GM21515 (cell line): ENCODE measurements around the gene ZDHHC11.

Experiments used
- ATAC-seq: cut with Tn5 transposase; IDR thresholded peaks from one replicate; pipeline ENCODE4 v1.9.1; 2021; ENCODE audit not compliant: unreplicated experiment

The ZDHHC11 gene, protein sequence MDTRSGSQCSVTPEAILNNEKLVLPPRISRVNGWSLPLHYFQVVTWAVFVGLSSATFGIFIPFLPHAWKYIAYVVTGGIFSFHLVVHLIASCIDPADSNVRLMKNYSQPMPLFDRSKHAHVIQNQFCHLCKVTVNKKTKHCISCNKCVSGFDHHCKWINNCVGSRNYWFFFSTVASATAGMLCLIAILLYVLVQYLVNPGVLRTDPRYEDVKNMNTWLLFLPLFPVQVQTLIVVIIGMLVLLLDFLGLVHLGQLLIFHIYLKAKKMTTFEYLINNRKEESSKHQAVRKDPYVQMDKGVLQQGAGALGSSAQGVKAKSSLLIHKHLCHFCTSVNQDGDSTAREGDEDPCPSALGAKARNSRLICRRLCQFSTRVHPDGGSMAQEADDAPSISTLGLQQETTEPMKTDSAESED

DNA sequence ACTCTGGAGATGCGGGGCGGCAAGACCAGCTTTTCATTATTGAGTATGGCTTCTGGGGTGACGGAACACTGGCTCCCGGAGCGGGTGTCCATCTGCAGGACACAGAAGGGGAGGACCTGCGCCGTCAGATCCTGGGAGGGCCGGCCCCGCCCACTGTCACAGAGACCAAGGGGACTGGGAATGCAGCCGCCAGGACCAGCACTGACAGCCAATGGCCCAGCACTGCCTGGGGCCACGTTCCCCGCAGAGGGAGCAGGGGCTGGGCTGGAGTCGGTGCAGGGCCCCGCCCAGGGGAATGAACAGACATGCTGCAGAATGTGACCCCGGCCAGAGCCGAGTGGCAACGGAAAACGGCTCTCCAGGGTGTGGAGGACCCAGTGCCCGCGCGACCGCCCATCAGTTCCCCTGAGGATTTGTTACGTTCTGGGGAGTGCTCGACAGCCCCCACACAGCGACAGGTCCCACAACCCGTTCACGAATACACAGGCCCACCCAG, at the start of gene ZDHHC11:
TSS of gene ZDHHC11 (minus strand) at position 476 of the 496 bp plus-strand sequence. CDS start at position 92, 384 bp downstream.
- ATAC-seq, result no peak

DNA sequence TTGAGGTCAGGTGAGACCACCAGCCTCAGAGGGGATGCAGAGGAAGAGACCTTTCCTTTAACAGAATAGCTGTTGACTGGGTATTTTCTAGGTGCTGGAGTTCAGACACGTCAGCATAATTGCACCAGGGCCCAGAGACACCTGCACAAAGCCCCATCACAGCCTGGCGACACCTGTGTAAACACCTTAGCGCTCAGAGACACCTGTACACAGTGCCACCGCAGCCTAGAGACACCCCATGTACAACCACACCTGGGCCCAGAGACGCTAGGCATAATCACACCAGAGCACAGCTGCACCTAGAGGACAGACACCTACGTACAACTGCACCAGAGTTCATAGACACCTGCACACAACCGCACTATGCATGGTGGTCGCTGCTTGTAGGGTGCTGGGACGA, 42.9 kb upstream of the ZDHHC11 start:
- no peak for ATAC-seq

DNA sequence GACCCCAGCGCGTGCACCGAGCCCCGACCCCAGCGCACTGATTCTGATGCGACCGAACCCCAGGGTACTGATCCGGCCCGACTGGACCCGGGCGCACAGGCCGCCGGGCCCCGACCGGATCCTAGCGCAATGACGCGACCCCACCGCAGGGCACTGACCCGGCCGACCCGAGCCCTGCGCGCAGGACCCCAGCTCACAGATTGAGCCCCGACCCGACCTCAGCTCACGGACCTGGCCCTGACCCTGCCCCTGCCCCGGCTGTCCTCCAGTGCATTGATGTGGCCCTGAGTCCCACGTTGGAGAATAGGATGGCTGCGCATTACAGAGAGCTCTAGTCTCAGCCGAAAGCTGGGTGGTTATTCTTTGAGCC, 42.3 kb upstream of the ZDHHC11 start:
- peak; percentile 16 for ATAC-seq

DNA sequence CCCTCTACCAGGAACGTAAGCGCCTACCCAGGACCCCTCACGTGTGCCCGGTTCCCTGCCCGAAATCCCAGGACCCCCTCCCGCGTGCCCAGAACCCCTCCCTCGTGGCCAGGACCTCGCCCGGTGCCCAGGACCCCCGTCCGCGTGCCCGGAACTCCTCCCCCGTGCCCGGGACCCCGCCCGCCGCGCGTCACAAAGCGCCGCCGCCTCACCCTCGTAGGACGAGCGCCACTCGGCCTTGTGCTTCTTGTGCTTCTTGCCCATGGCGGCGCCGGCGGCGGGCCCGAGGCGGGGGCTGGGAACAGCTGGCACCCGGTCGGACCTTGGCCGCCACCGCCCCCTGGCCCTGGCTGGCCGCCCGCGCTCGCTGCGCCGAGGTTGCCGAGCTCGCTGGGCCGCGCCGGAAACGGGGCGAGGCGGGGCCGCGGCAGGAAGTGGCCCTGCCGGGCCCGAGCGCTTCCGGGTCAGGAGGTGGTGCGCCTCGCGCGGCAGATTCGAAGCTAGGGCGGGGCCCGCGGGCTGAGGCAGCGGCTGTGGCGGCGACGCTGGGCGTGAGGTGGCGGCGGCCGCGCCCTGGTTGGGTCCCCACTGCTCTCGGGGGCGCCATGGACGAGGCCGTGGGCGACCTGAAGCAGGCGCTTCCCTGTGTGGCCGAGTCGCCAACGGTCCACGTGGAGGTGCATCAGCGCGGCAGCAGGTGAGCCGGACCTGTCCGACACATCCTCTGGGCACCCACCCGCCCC, 41.8 kb upstream of the ZDHHC11 start, which contains the start of the genes BRD9 and TRIP13:
TSS of gene BRD9 (minus strand) at position 408 of the 743 bp plus-strand sequence. CDS start at position 264, 144 bp downstream.
TSS of gene TRIP13 (plus strand) at position 491 of the 743 bp plus-strand sequence. CDS start at position 606, 115 bp downstream.
- ATAC-seq, result peak; percentile 95

DNA sequence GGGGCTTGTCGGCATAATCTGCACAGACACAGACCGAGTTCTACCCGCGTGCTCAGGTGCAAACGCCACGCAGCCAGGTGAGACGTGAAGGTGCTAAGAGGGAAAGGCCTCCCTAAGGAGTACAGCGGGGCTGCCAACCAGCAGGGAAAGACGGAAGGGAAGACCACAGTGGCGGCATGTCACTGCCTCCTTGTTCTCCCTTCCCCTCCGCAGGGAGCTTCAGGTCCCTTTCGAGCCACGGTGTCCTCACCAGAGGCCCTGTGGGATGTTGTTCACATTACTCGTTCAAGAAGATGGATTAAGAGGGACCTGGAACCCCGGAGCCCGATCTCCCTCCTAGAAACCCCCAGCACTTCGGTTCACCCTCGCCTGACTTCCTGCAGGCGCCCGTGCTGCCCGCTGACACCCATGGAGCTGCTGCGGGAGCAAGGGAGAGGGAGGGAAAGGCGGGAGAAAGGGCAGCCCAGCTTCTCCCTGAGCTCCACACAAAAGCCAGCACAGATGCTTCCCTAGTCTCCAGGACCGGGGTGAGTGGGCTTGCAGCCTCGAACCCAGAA, 41.1 kb upstream of the ZDHHC11 start:
- ATAC-seq, result peak; percentile 3

DNA sequence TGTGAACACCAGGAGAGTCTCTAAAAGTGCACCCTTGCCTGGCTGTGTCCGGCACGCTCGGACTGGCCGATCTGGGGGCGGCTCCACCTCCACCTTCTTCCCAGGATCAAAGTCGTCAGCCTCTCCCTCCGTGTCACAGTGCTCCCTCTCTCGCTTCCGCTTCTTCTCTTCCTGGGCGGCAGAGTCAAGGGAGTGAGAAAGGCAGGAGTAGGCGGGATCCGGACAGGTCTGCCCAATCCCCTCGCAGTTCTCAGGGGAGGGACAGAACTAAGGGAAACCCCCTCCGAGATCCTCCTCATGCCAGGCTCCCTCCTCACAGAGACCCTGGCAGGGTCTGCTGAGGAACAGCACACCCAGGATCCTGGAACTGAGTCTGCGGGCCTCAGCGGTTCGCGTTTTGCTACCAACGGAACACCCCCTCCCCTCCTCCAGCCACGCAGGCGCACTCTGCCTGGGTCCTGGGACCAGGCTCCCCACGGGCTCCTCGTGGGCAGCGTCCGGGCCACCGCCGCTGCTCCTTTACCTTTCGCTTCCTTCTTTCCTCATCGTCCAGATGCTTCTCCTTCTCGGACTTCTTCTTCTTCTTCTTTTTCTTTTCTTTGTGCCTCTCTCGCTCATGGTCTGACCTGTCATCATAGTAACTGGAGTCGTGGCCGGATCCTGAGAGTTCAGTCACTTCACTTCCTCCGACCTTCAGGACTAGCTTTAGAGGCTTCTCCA, 40.5 kb upstream of the ZDHHC11 start:
- ATAC-seq, result no peak

DNA sequence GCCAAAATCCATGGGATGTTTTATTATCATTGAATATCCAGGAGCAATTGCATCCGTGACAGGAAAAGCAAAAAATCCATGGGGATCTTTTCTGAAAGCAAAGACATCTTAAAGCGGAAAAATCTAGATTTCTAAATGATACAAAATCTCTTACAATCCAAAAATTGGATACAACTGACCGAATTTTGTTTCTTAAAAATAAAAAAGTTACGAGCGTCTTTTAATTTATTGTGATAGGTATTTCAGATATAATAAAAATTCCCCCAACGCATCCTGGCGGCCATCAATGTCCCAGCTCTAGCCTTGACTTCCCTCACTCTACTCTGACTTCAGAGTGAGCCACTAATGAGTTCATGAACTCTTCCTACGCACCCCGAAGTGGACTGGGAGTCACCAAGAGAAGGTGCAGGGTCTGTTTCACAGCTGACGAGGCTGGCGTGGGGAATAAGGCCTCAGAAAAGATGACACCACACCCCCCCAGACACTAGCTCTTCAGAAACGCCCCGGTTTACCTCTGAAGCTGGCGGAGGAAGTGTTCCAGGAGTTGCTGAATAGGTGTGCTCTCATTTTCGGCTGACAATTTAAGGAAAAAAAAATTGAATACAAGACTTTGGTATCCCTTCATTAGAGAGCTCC, 38.4 kb upstream of the ZDHHC11 start:
- no peak for ATAC-seq

DNA sequence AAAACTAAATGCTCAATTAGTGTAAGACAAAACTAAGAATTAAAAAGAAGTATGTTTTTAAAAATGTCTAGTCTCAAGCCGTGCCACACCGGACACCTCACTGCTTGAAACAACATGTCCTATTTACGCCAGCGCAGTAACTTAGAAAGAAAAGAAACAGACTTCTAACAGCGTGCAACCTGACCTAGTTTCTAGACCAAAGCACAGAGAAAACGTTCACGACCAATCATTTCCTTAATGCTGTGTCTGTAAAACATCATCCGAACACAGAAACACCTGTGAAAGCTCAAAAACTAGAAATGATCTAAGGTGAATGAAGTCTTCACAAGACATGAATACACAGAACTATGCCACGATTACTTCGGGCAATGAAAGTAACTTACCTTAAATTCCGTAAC, 37.9 kb upstream of the ZDHHC11 start:
- ATAC-seq, result no peak

DNA sequence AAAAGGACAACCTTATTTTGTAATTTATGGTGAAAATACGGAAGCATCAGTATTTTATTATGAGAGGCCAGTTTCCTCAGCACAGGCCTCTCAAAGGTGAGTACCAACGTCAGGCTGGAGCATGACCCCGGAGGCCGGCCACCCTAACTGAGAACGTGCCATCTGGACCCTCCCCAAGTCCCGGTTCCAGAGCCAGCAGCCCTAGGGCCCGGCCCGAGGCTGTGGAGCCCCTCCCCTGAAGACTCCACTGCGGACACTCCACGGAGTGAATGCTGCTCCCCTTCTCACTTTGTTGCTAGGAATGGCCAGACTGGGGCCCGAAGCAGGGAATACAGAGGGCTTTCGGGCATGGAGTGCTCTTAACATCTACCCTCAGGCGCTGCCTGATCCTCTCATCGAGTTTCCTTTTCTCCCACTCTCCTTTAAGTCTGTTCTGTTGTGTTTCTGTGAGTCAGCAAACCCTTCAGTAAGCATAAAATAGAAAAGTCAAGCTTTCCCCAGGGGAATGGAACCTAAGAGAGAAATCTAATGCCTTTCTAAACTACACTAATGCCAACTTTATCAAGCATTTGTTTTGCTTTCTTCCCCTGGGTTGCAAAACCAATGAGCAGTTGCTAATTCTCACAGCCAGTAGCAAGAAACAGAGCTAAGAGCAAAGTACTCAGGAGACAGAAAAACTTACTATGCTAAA, 37.3 kb upstream of the ZDHHC11 start:
- no peak for ATAC-seq

DNA sequence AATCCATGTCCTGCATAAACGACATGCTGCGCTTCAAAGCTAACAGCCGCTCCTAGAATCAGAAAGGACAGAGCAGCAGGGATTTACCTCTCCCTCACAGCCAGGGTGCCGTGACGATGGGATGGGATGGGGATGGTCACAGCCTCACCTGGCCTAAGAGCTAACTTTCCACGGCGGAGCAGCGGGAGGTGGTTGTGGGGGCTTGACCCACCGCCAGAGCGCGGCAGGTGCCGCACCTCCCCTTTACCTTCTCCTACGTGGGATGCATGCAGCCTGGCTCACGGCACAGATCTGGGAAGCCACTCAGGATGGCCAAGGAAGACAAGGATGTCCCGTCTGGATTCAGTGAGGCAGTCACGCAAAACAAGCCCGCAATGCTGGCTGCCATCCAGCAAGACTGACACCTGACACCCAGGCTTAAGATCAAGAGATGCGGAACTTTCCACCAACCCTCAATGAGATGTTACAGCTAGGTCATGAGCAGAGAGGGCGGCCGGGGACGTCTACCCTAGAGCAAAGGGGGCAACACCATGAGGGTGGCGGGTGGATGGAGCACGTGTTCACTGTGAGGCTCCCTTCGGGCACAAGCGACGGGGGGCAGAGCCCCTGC, 36.0 kb upstream of the ZDHHC11 start:
- no peak for ATAC-seq

DNA sequence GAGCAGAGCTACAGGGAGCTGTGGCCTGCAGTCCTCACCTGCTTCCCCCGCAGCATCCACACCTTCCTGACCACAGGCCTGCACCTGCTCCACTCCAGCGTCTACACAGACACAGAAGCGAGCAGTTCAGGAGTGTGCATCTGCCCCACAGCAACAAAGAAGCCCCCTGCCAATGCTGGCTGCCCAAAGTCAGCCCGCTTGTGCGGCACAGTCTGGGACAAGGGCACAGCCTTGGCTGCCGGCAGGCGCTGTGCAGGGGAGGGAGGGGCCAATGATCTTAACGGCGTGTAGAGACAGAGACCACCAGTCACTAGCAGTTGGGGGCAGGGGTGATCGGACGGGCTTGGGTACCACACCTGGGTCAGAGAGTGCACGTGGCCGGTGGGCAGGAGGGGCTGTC, 35.2 kb upstream of the ZDHHC11 start:
- ATAC-seq, result no peak

DNA sequence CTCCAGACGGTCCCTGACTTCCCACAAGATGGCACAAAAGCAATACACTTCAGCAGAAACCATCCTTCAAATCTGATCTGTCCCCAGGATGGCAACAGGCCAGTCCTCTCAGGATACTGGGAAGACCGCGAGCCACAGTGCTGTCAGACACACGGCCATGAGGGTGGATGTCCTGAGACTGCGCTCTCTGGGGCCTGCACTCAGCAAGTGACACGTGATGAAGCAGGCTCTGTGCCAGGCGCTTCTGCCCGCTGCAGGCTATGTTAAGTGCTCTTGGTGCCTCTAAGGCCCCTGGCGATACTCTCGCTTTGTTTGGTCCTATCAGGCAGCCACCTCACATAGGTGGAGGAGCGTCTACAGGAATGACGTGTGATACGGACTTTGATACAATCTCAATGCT, 34.7 kb upstream of the ZDHHC11 start:
- ATAC-seq, result no peak

DNA sequence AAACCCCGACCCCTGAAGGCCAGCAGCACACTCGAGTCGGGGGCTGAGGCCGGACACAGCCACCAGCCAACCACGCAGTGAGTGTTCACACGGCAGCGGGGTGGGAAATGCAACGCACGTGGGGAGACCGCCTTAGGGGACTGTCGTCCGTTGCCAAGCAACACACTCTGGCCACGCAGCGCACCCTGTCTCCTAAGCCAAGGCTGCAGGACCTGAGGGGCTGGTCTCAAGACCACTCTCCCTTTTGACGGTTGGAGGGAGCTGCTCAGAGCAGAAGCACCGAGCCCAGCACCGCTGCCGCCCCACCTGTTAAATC, 34.3 kb upstream of the ZDHHC11 start:
- no peak for ATAC-seq

DNA sequence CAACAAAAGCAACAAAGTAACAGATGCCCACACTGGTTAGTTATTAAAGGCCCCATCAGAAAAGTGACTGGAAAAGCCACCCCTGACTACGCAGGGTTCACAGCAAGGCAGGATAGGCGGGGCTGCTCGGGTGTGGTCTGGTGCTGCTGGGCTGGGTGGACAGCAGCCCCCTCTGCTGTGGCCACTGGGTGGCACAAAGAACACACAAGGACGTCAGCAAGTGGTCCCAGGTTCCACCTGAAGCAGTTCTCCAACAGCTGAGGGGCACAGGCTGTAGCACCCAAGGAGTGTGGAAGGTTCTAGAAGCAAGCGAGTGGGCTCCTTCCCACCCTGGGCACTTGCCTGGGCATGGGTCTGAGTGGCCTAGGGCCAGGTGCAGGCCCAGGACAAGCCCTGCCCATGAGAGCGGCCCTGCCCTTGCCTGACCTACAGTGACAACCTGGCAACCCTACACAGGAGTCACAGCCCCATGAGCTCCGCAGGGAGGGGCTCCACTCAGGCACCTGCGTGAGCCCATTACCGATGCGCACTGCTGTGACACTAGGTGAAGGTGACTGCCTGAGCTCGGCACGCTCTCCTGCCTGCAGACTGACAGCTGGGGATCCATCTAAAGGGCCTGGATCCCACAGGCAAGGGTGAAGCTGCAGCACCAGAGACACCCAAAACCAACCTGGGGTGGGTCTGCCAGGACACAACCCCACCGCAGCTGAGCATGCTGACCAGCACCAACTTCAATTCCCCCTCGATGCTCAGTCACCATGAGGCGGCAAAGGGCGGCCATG, 33.8 kb upstream of the ZDHHC11 start:
- no peak for ATAC-seq

DNA sequence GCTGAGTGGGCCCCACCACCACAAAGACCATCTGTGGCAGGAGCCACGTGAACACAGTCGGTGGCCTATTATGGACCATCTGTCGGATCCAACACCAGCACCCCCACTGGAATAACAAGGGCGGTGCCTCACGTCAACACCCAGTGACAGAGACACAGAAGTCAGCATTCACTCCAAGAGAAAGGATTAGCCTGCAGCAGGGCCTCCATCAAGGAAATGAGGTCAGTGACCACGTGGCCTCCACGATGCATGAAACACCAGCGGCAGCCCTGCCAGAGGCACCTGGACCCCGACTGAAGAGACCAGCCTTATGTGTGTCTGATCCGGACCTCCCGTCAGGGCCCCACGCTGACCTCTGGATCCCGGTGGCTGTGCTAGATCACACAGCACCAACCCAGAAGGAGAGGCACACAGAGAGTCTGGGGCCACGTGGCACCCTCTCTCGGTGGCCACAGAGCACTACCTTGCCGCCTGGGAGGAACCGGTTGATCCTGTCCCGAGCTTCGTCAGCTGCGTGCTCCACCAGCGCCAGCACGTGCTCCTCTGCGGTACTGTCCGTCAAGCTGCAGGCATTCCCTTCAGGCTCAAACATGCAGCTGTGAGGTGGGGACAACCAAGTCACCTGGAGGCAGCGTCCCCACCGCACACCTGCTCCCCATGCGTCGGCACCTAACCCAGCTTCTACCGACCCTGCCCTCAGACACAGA, 32.8 kb upstream of the ZDHHC11 start:
- no peak for ATAC-seq

DNA sequence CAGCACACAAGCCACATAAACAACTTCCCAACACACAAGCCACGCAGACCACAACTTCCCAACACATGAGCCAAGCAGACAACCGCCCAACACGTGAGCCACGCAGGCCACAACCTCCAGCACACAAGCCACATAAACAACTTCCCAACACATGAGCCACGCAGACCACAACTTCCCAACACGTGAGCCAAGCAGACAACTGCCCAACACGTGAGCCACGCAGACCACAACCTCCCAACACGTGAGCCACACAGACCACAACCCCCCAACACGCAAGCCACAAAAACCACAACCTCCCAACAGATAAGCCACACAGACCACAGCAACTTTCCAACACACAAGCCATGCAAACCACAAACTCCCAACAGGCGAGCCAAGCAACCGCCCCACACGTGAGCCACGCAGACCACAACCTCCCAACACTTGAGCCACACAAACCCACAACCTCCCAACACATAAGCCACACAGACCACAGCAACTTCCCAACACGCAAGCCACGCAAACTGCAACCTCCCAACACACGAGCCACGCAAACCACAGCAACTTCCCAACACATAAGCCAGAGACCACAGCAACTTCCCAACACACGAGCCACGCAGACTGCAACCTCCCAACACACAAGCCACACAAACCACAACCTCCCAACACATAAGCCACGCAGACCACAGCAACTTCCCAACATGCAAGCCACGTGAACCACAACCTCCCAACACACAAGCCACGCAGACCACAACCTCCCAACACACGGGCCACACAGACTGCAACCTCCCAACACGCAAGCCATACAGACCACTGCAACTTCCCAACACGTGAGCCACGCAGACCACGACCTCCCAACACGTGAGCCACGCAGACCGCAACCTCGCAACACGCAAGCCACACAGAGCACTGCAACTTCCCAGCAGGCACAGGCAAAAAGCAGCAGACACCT, 31.7 kb upstream of the ZDHHC11 start:
- no peak for ATAC-seq

DNA sequence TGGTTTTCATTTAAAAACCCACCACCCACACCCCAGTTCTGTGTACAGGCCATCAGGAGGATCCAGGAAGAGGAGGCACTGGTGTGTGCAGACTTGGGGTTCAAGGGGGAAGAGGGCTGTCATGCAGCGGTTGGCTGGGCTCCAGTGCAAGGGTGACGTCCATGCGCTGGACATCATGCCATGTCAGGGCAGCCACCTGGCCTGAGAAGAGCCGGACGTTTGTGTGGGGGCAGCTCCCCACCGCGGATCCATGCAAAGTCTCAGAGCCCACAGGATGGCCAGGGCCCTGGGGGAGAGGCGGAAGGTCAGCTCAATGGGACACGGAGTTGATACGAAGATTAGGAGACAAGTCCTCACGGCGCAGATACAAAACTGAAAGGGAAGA, 30.8 kb upstream of the ZDHHC11 start:
- no peak for ATAC-seq
